GM21381 (cell line): Measurements from ENCODE around the gene LMBR1L.
"Not testable (repeated sequence)": the region's sequence is repeated elsewhere in the genome, so short reads cannot be mapped to it uniquely, and the experiment has no call there.

Experiments
- ATAC-seq: cut with Tn5 transposase; IDR thresholded peaks from one replicate; pipeline ENCODE4 v1.9.1; 2021; ENCODE audit warnings: mild to moderate bottlenecking, moderate library complexity; ENCODE audit not compliant: unreplicated experiment

The LMBR1L gene

GRCh38 chr12:49088932-49089330, 21.7 kb downstream of the LMBR1L start:
- no peak for ATAC-seq

DNA sequence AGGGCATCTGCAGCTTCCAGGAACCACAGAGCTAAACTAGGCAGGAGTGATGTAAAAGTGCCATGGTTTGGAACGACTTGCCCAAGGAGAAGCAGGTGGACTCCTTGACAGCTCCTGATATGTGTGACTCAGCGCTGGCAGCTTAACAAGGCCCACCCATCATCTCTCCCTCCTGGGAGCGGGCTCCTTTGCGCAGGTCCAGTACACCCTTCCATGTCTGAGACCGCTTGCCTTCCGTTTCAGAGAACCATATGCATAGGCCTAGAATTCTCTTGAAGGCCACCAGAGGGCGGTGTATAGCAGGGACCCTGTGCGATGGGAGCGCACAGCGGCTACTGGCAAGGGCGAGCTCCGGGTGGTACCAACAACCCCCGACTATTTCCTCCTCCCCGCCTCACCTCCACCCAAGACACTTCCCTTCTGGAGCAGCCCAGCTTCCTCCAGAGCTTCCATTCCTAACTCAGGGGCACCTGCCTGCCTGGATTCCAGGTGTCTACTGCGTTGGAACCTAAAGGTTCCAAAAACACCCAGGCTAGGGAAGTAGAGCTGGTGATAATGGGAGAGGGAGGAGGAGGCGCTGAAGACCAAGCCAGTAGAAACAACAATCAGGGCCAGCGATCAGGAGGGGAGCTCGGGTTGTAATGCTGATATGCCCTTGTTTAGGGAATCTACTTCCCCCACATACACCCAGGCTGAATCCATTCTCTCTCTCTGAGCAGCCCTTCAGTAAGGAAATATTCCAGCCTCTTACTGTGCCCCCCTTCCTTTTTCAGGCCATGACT, 22.3 kb downstream of the LMBR1L start:
- peak; percentile 77 for ATAC-seq

DNA sequence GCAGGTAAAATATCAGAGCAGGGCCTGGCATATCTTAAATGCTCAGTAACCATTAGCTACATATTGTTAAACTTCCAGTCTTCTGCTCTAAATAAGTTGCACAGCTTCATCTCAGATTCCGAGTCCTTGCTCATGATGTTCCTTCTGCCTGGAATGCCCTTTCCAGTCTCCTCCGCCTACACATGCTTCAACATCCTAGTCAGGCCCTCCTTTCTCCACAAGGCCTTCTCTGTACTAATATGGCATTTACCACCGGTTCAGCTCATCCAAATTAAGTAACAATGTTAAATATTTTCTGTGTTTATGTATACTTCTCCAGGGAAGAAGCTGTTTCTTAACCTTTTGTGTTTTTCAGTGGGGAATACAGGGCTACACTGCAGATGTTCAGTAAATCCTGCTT, 24.5 kb downstream of the LMBR1L start:
- ATAC-seq: no peak

- ATAC-seq: no peak
These were observed 26.2 kb downstream of the LMBR1L start for GRCh38 chr12:49084438-49084837.

GRCh38 chr12:49079793-49080192, 30.9 kb downstream of the LMBR1L start:
- no peak for ATAC-seq

- ATAC-seq: no peak
These were observed 39.7 kb downstream of the LMBR1L start for GRCh38 chr12:49070971-49071370.

DNA sequence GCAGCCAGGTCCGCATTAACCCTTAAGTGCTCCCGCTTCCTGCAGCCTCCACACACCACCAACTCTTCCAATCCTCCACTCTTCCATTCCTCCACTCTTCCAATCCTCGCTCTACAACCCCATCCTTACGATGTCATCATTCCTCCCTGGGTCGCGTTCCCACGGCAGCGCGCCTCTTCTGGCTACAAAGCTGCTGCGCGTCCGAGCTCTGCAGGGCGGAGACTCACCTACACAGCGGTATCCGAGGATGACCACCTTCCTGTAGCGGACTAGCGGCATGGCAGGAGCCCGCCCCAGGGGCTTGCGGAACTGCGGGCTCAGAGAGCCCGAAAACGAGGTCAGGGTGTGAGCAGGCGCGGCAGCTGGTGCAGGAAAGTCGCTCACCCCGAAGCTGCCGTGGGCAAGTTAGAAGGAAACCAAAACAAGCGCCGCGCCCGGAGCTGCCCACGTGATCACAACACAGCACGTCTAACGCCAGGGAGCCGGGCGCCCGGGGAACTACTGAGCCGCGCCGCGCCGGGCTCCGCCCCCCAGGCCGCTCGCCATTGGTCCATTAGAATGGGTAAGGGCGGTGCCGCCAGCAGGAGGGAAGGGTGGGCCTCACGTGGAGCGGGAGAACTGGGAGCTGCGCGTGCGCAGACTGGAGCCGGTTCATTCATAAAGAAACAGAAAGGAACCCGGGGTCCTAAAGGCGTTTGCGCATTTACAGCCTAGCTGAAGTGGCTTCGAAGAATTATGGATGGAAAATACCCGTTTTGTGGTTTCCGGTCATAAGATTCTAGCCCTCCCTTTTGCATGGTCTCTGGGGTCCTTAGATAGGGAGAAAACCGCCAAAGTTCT, 40.9 kb downstream of the LMBR1L start, which contains the start of gene RHEBL1:
Gene RHEBL1, minus strand, starts transcription at position 473 of the 840 bp plus-strand sequence. Its CDS starts 194 bp downstream, at position 279.
- ATAC-seq: peak; percentile 96

DNA sequence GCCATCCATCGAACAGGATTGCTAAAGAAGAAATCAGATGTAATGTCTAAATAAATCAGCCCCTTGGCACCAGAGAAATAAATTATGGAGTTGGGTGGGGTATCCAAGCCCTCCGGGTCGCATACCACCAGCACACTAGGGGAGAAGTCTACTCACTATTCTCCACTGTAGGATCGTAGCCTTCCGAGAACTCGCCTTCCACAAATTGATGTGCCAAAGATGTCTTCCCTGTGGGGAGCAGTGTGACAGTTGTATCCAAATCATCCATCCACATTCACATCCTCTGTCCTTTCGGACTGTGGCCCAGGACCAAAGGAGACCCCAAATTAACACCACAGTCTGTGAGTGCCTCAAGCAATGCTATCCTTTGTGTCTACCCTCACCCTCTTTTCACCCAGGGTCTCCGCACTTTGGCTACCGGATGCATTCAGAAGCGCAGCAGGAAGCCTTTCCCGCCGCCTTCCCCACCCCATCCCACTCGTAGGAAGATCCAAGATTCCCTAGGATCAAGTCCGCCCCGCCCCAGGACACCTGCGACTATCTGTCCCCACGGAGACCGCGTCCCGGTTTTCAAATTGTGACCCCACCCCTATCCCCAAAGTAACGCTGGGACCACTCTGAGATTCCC, 41.7 kb downstream of the LMBR1L start:
- no peak for ATAC-seq

DNA sequence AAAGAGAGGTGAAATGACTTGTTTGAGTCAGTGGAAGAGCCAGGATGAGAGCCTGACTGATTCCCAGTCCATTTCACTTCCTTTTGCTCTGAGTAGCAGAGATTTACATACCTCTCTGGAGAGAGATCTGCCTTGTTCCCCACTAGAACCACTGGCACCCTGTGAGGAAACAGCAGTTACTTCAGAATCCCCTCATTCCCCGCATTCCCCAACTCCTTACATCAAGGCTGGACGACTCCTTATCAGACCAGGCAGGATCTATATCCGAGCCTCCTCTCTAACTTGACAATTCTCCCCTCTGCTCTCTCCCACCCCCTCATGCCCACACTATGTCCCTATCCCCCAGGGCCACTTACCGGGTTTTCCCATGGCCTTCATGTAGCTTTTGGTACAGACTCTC, 44.5 kb downstream of the LMBR1L start:
- ATAC-seq: no peak

GRCh38 chr12:49064767-49065152, 45.9 kb downstream of the LMBR1L start:
- no peak for ATAC-seq

GRCh38 chr12:49061916-49062315, 48.7 kb downstream of the LMBR1L start:
- ATAC-seq: not testable (repeated sequence)

DNA sequence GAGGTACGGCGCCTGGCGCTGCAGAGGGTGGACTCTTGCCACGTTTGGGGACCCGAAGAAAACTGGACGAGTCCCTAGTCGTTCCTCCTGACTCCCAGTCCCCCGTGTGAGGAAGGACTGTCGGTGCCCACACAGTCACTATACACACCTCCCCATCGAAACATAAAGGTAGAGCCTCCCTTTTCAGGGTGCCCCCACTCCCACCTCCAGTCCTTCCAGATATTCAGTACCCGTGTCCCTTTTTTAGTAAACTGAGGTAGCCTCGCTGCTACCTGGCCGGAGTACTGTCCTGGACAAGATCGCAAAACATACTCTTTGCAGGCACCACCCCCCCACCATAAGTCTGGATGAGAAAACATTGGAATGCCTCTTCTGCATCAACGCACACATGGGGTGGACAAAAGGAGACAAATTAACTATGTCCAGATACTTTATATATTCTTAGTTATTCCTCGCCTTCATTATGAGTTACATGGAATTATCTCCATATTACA, 49.4 kb downstream of the LMBR1L start:
- ATAC-seq: no peak

DNA sequence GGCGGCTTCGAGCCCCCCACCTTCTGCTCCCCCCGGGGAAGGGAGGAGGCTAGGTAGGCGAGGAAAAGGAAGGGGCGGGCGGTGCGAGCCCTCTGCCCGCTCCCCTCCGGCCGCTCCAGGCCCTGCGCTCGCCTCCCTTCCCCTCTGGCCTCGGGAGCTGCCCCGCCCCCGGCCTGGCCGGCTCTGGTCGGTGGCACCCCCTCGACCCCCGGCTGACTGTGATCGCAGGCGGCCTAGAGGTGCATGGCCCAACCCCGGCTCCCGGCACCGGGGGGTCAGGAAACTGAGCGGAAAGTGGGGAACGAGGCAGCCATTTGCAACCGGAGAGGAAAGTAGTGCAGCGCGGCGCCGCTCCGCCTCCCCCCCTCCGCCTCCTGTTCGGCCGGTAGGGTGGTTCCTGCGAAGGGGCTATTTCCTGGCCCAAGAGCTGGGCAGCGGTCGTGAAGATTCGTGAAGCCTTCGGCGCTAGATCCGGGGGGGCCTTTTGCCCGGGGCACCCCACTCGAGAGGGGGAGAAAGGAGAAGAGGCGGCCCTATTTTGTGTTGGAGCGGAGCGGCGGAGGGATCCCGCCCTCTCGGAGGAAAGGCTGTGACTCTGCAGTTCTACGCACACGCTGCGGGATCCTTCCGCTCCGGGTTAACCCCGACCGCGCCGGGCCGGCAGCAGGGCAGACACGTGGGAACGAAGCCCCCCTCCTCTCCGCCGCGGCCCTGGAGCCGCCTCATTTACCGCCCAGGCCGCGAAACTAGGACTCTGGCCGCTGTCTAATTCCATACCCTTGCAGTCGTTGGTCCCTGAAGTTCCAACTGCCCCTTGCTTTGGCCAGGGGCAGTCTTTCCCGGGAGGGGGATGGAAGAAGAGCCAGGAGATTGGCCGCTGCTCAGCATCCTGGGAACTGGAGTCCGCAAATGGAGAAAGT, 50.1 kb downstream of the LMBR1L start, which contains the start of gene KMT2D:
Gene KMT2D, minus strand, starts transcription at position 558 of the 920 bp plus-strand sequence. CDS start 5,470 bp downstream, outside the sequence.
- ATAC-seq: peak; percentile 52

DNA sequence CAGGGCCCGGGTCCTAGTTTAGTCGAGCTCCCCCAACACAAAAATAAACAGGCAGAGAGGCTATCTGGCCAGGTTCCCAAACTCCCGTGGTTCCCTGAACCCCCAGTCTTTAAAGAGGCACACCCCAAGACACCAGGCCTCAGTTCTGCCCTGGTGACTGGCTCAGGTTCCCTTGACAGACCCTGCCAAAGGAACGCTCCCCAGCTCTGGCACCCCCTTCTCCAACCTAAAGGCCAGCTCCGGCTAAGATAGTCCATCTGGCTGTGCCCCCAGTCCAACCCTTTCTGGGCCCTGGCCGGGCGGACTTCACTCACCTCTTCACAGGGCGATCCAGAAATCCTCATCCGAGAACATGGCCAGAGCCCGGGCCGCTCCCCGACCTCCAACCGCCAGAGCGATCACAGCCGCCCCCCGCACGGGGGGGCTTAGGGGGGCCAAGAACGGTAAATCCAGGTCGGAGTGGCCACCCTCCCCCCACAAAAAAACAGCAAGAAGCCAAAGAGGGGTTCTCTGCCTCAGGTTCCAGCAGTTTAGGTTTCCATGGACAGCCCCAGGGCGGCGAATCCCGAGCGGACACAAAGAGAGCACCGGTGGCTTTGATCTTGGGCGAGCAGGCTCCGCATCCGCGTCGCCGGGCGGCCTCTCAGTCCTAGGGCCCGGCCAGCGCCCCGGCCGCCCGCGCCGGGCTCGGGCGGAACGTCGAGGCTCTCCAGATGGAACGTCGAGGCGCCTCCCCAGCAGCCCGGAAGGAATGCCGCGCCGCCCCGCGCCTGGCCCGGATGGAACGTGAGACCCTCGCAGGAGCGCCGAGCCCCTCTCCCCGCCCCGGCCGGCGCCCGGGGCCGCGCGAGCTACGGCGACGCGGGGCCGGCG, 51.1 kb downstream of the LMBR1L start:
- ATAC-seq: peak; percentile 14

GRCh38 chr12:49059045-49059298, 51.7 kb downstream of the LMBR1L start:
- ATAC-seq: no peak

DNA sequence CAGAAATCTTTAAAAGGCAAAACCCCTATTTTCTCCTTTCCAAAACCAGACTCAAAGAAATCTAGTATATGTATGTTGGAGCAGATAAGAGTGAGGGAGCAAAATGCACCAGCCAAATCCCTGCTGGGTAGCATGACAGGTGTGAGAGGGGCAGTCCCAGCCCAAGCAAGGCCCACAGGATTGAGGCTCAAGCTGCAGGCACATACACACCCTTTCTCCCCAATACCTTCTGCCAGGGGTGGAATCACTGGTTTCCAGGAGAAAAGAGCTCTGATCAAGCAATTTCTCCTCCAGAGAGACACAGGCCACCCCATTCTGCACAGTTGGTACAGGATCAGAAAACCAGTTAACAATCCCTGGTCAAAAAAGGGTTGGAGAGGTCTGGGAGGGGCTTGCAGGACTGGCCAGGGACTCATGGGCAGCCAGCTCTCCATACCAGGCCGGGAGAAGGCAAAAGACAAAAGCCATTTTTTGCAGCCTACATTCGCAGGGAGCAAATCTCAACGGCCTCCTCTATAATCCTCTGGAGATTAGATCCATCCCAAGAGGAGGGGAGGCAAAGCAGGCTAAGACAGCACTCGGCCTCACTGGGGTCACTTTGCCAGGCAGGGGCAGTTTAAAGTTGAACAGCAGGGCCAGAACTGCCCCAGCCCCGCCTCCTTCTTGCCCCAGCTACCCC, 52.1 kb downstream of the LMBR1L start:
- ATAC-seq: no peak

GRCh38 chr12:49057888-49058287, 52.8 kb downstream of the LMBR1L start:
- ATAC-seq: no peak

DNA sequence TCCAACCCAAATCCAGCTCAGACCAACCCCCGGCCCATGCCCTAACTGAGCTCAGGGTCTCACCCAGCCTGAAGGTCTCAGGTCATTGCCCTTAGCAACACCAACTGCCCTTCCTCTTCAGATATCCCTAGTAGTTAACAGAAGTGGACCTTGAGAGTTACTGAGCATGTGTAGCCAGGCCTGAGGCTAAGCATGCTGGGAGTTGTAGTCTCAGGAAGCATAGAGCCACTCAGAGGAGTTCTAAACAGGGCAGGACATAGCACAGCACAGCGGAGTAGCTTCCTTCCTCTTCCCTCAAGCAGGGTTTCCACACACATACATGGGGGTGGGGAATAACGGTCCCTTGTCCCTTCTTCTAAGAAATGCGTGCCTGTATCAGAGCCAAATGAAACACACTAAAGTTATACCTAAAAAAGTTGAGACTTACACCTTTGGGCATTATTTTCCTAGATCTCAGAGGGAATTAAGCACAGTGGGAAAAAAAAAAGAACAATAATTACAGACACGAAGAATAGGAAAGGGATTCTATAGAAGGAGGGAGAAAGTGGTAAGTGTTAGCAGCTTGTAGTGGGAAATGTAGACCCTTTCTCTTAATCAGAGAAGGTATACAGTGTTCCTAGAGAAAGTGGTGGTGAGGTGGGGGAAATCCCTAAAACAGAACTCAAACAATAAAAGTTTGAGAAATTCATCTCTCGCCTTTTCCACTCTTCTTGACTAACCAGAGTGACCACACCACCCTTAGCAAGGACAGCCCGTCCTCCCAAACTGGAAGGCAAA, 54.5 kb downstream of the LMBR1L start:
- ATAC-seq: peak; percentile 49
